MCF 10A (cell line): Measurements from ENCODE around the gene HTR4. TPM values are rescaled to one million over a fixed set of nuclear protein-coding genes. Genes with fewer than 3 reads are reported as not detected.

ENCODE experiments used
- Bru-seq: library from RNA; stranded (reverse); fragments of 400-500 nt; gene quantifications from one replicate; lab custom pipeline; 2021; lab: Mats Ljungman, UMichigan
- BruChase-seq, 2 experiments: library from RNA; stranded (reverse); fragments of 400-500 nt; gene quantifications; one replicate each; lab custom pipeline; 2021; lab: Mats Ljungman, UMichigan
- BruUV-seq: library from RNA; stranded (reverse); fragments of 400-500 nt; replicated peaks from 2 replicates; lab custom pipeline; 2021; lab: Mats Ljungman, UMichigan
- CTCF ChIA-PET: fragments of 300-600 bp; sonication (Branson Sonifier 250); formaldehyde crosslinking; extraction: SDS; loops from one replicate; lab custom pipeline; 2021; ENCODE audit warnings: antibody characterized with exemption, inconsistent platforms; lab: Yijun Ruan, JAX
- POLR2A ChIA-PET: fragments of 300-600, 350-650 bp; sonication (Branson Sonifier 250); formaldehyde crosslinking; extraction: SDS; loops from one replicate; lab custom pipeline; 2020; ENCODE audit warnings: antibody characterized with exemption, inconsistent platforms; lab: Yijun Ruan, JAX
- DNase-seq: peaks from one replicate; pipeline ENCODE4 v3.0.0-alpha.2; 2018; ENCODE audit not compliant: unreplicated experiment
- H3K27ac Mint-ChIP-seq: one replicate; pipeline ENCODE4 v1.8.0; 2022; ENCODE audit warnings: mild to moderate bottlenecking, low read depth, mixed read lengths; ENCODE audit not compliant: unreplicated experiment
- H3K27me3 Mint-ChIP-seq: one replicate; pipeline ENCODE4 v1.8.0; 2022; ENCODE audit warnings: mixed read lengths; ENCODE audit not compliant: insufficient read depth, unreplicated experiment
- H3K36me3 Mint-ChIP-seq: one replicate; pipeline ENCODE4 v1.8.0; 2022; ENCODE audit warnings: mild to moderate bottlenecking, moderate library complexity, mixed read lengths; ENCODE audit not compliant: insufficient read depth, unreplicated experiment
- H3K4me1 Mint-ChIP-seq: one replicate; pipeline ENCODE4 v1.8.0; 2022; ENCODE audit warnings: mixed read lengths; ENCODE audit not compliant: insufficient read depth, unreplicated experiment
- H3K4me3 Mint-ChIP-seq: one replicate; pipeline ENCODE4 v1.8.0; 2022; ENCODE audit warnings: mild to moderate bottlenecking, moderate library complexity, mixed read lengths; ENCODE audit not compliant: unreplicated experiment
- H3K9me3 Mint-ChIP-seq: one replicate; pipeline ENCODE4 v1.8.0; 2022; ENCODE audit warnings: mixed read lengths; ENCODE audit not compliant: unreplicated experiment
- intact Hi-C: fragments of 100-400 bp; cut with micrococcal nuclease; formaldehyde crosslinking; loops from 2 replicates; pipeline ENCODE4 v1.14.1; 2022
- long read RNA-seq: library from polyadenylated mRNA; stranded (forward); transcript quantifications from one replicate; pipeline ENCODE4 v2.0.0, GENCODE V29; 2022
- total RNA-seq: library from RNA; stranded (reverse); gene quantifications from 2 replicates; pipeline ENCODE4 v1.2.3, GENCODE V29; 2022
- TF ChIP-seq, protein P1 (sequence below): fragments of 200-600 bp; IDR thresholded peaks from one replicate; pipeline ENCODE4 v1.8.0; 2022; ENCODE audit warnings: antibody characterized with exemption, mild to moderate bottlenecking; ENCODE audit not compliant: unreplicated experiment

The HTR4 gene, protein sequence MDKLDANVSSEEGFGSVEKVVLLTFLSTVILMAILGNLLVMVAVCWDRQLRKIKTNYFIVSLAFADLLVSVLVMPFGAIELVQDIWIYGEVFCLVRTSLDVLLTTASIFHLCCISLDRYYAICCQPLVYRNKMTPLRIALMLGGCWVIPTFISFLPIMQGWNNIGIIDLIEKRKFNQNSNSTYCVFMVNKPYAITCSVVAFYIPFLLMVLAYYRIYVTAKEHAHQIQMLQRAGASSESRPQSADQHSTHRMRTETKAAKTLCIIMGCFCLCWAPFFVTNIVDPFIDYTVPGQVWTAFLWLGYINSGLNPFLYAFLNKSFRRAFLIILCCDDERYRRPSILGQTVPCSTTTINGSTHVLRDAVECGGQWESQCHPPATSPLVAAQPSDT
- total RNA-seq, result not detected in 2 replicates
- Bru-seq, nascent RNA, result percentile 8 among the genes with signal in this experiment
- BruChase-seq, experiment 1, labeled RNA remaining after a 6-hour chase, result percentile 6 among the genes with signal in this experiment
- BruChase-seq, experiment 2, labeled RNA remaining after a 2-hour chase, result percentile 12 among the genes with signal in this experiment
- long read RNA-seq, result 0 reads

DNA sequence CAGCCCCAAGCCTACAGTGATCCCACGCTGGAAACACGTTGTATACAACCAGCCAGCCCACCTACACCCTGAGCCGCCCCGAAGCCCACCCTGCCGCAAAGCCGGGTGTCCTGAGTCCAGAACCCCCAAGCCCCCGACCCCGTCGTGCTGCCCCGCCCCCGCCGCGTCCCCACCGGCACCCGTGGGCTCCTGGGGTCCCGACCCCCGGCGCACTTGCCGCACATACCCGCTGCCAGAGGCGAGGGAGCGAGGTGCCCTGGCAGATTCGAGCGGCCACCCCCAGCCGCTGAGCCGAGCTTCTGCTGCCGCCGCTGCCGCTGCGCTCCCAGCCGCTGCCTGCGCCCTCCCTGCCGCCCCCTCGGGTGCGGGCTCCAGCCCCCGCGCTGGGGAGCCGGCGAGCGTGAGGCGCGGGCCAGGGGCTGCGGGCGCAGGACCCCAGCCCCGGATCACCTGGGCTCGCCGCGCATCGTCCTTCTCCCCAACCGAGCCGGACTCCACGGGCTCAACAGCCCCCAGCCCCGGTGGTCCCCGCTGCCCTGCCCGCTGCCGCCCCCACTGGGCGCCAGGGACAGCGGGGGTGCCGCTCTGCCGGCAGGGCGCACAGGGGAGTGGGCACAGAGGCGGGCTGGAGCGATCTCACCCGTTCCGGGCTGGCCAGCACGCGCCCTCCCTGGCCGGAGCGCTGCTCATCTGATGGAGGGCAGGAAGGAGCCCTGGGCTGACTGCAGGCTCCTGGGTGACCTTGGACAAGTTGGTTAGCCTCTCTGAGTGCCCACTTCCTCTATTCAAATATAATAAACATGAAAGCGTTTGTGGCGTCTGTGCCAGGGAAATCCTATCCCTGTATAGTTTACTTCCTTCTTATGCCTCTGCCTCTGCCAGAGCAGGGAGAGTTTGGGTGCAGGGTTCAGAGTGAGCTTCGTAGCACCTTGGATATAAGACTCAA lies at the start of gene HTR4:
Gene HTR4 (minus strand): TSS at position 692 of the 946 bp plus-strand sequence. CDS start 17,513 bp downstream, outside the sequence.
- Mint-ChIP-seq H3K4me3 (no peak within 1 kb of the TSS), H3K27me3 (peaks cover 85% of the 10 kb centered on the region), H3K36me3 (no peaks in the 10 kb centered on the region), H3K9me3 (no peaks in the 10 kb centered on the region), H3K27ac (no peak within 1 kb of the TSS), H3K4me1 (no peaks in the 10 kb centered on the region)
- intact Hi-C loops, result no loop called here
- CTCF ChIA-PET, result no interaction called here
- no peak for DNase-seq
- TF ChIP-seq, protein P1, sequence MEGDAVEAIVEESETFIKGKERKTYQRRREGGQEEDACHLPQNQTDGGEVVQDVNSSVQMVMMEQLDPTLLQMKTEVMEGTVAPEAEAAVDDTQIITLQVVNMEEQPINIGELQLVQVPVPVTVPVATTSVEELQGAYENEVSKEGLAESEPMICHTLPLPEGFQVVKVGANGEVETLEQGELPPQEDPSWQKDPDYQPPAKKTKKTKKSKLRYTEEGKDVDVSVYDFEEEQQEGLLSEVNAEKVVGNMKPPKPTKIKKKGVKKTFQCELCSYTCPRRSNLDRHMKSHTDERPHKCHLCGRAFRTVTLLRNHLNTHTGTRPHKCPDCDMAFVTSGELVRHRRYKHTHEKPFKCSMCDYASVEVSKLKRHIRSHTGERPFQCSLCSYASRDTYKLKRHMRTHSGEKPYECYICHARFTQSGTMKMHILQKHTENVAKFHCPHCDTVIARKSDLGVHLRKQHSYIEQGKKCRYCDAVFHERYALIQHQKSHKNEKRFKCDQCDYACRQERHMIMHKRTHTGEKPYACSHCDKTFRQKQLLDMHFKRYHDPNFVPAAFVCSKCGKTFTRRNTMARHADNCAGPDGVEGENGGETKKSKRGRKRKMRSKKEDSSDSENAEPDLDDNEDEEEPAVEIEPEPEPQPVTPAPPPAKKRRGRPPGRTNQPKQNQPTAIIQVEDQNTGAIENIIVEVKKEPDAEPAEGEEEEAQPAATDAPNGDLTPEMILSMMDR, result no peak
- BruUV-seq, result no TSS peak
- POLR2A ChIA-PET, result no interaction called here

GRCh38 chr5:148702019-148702596 lies 47.8 kb upstream of the HTR4 start:
- intact Hi-C loops, result no loop called here
- H3K4me3 Mint-ChIP-seq, result no peak overlapping the region
- CTCF ChIA-PET, result interaction anchor here (0.5 to 2.4 kb wide), 4 partner anchors 28 to 580 kb away, joined by 3 to 12 read pairs (median 6); no protein-coding TSS in a partner anchor
- peaks cover 15% of the 10 kb centered on the region for H3K27me3 Mint-ChIP-seq
- no peaks in the 10 kb centered on the region for H3K4me1 Mint-ChIP-seq
- H3K36me3 Mint-ChIP-seq, result no peaks in the 10 kb centered on the region
- no TSS peak for BruUV-seq
- TF ChIP-seq, protein P1, result no peak
- no peak for DNase-seq
- H3K27ac Mint-ChIP-seq, result no peak overlapping the region
- POLR2A ChIA-PET, result interaction anchor here (0.7 to 0.8 kb wide), 3 partner anchors 54 to 290 kb away, joined by 3 to 4 read pairs (median 3); no protein-coding TSS in a partner anchor
- no peaks in the 10 kb centered on the region for H3K9me3 Mint-ChIP-seq

DNA sequence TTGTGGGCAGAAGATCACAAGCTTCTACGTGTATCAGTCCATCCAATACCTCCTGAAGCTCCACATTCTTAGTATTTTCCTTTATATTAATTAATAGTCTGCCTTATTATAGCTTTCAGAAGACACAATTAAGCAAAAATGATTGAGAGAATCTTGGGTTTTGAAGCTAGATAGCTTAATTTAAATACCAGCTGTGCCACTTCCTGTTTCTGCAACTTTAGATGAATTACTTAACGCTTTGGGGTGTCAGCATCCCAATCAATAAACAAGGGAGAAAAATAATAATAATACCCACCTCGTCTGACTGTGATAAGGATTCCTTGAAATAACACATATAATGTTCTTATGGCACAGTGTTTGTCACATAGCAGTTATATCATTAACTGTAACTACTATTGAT lies 44.7 kb upstream of the HTR4 start:
- H3K36me3 Mint-ChIP-seq, result no peaks in the 10 kb centered on the region
- TF ChIP-seq, protein P1, result no peak

More for the DNA sequence above, 44.7 kb upstream of the HTR4 start:
- POLR2A ChIA-PET, result no interaction called here
- Mint-ChIP-seq H3K27me3 (peaks cover 20% of the 10 kb centered on the region), H3K27ac (no peak overlapping the region), H3K4me1 (no peaks in the 10 kb centered on the region), H3K9me3 (no peaks in the 10 kb centered on the region), H3K4me3 (no peak overlapping the region)
- BruUV-seq, result no TSS peak
- intact Hi-C loops, result no loop called here
- DNase-seq, result no peak
- CTCF ChIA-PET, result interaction anchor here (1.8 kb wide), 1 partner anchor 256 kb away, joined by 3 read pairs; no protein-coding TSS in a partner anchor
